Stimulated activated CD4-positive, alpha-beta T cell treated with anti-CD3 and anti-CD28 coated beads, TNF-alpha, amount 100 ng/mL, for 24 hours (primary cell): ENCODE measurements around the gene LMO7.
A peak's percentile ranks its signal among the peaks of the same experiment; 100 is the strongest.
"Not testable (repeated sequence)": the region's sequence is repeated elsewhere in the genome, so short reads cannot be mapped to it uniquely, and the experiment has no call there.

Experiments used
- DNase-seq, 3 experiments: peaks; one replicate each; pipeline ENCODE4 v3.0.0-alpha.2; 2020; ENCODE audit warnings: low read depth in 3 of 3

LMO7 gene

GRCh38 chr13:75647126-75647784 is 11.1 kb downstream of the LMO7 start:
- DNase-seq = no peak

DNA sequence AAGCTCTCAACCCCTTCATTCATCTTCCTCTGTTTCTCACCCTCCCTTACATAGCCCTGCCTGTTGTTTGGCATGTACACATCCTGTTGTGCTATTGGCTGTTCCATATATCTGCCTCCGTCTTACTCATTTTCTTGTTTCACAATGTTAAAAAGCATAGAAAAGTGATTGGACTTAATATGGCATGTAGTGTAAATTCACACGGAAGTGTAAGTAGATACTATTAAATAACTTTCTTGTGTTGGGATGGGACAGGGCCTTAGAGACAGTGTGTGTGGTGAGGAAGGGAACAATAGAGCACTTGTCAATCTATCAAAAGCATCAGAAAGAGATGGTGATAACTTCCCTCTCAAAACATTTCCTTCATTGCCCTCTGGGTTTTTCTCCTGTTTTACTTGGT is 12.3 kb downstream of the LMO7 start:
- no peak for DNase-seq

- no peak for DNase-seq
These were observed 14.9 kb downstream of the LMO7 start for GRCh38 chr13:75651013-75651412.

DNA sequence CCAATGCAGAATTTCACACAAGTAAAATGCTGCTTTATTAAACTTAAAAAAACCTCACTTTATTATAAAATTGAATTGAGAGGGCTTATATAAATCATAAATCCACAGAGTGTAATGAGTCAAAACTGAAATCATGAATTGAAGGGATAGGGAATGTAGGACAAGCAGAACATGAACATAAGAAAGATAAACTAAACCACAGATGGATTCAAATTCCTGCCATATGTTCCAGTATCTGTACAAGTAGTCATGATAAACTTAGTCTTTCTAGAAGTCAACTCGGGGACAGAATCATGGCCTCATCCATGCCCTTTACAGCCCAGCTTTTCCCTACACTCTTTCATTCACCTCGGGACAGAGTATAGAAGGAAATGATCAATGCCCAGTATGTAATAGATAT is 16.6 kb downstream of the LMO7 start:
- DNase-seq = no peak

- no peak for DNase-seq
These were observed 20.4 kb downstream of the LMO7 start for GRCh38 chr13:75656425-75656989.

GRCh38 chr13:75657111-75657510 is 21.0 kb downstream of the LMO7 start:
- DNase-seq = no peak

- no peak for DNase-seq
These were observed 24.6 kb downstream of the LMO7 start for GRCh38 chr13:75660694-75661093.

- no peak for DNase-seq
These were observed 25.3 kb downstream of the LMO7 start for GRCh38 chr13:75661443-75661842.

GRCh38 chr13:75666646-75667351 is 30.7 kb downstream of the LMO7 start:
- DNase-seq = no peak

DNA sequence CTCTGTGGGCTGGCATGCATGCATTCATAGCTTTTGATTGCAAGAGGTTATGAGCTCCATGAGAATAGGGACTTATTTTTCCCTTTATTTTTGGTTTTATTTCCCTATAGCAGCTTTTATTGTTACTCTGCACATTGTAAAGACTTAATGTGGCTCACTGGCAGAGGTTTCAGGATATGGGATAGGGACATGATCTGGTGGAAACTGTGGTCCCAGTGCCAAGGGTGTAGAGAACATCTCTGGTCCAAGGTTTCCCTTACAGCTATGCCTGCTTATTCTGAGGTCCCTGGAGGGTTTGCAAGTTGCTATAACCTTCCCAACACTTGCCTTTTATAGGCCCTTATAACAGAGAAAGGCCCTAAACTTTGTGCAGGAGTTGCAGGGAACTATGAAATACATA is 33.6 kb downstream of the LMO7 start:
- DNase-seq = no peak

DNA sequence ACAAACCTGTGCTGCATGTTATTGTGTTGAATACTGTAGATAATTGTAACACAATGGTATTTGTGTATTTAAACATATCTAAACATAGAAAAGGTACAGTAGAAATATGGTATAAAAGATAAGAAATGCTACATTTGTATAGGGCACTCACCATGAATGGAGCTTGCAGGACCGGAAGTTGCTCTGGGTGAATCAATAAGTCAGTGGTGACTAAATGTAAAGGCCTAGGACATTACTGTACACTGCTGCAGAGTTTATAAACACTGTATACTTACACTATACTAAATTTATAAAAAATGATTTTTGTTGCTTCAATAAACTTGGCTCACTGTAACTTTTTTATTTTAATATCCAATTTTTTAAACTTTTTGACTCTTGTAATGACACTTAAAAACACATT is 34.4 kb downstream of the LMO7 start:
- no peak for DNase-seq

- no peak for DNase-seq
These were observed 39.3 kb downstream of the LMO7 start for GRCh38 chr13:75675421-75675820.

GRCh38 chr13:75679459-75679858 is 43.3 kb downstream of the LMO7 start:
- DNase-seq = no peak

DNA sequence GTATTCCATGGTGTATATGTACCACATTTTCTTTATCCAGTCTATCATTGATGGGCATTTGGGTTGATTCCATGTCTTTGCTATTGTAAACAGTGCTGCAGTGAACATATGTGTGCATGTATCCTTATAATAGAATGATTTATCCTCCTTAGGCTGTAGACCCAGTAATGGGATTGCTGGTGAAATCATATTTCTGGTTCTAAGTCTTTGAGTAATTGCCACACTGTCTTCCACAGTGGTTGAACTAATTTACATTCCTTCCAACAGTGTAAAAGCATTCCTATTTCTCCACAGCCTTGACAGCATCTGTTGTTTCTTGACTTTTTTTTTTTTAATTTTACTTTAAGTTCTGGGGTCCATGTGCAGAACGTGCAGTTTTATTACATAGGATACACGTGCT is 44.1 kb downstream of the LMO7 start:
- not testable (repeated sequence) for DNase-seq

- DNase-seq = no peak
These were observed 46.2 kb downstream of the LMO7 start for GRCh38 chr13:75682326-75682725.

- DNase-seq = no peak
These were observed 49.1 kb downstream of the LMO7 start for GRCh38 chr13:75685239-75685697.

GRCh38 chr13:75687150-75687763 is 51.1 kb downstream of the LMO7 start:
- no peak for DNase-seq

GRCh38 chr13:75689686-75690085 is 53.6 kb downstream of the LMO7 start:
- DNase-seq = no peak

GRCh38 chr13:75690607-75691006 is 54.5 kb downstream of the LMO7 start:
- no peak for DNase-seq

DNA sequence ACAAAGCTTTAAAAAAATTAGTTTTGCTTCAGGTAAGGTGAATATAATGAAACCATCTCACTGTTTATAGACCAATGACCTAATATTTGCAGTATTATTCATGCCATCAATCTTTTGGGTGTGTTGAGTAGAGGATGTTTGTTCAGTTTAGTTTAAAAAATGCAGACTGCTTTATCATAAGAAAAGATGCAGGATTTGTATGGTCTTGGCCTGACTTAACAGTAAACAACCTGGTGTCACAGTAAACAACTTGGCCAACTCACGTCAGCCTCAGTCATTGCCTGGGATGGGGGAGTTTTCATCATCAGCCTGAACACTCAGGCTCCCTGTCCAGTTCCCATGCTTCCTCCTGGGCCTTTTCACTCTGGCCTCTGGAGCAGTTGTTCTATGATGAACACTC is 55.1 kb downstream of the LMO7 start:
- DNase-seq = no peak

DNA sequence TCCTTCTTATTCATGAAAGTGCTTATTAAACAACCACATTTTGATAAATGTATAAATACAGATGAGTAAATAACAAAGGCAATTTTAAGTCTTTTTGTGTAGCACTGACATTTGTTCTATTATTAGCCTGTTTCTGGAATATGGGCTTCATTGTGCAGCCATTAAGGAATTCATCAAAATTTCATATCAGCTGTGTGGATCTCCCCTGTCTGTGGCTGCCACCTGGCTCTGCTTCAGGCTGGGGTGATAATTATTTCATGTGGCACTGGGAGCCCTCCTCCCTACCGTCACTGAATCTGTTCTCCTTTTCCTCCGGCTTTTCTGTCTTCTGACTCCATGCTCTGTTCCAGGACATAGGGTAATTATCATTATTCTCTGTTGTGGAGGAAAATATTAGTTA is 57.1 kb downstream of the LMO7 start:
- DNase-seq = no peak

- DNase-seq = no peak
These were observed 58.6 kb downstream of the LMO7 start for GRCh38 chr13:75694722-75695121.

GRCh38 chr13:75695908-75696307 is 59.8 kb downstream of the LMO7 start:
- DNase-seq = peak; percentile 49 to 74 (median 52)
